ENCODE data around the gene GNS. TPM values are rescaled to one million over a fixed set of nuclear protein-coding genes. Genes with fewer than 3 reads are reported as not detected.
"Not testable (repeated sequence)": the region's sequence is repeated elsewhere in the genome, so short reads cannot be mapped to it uniquely, and the experiment has no call there.

Gene GNS
- 10 to 100 TPM; 19.1 to 89.2 (median 29.9) TPM for polyA plus RNA-seq

DNA sequence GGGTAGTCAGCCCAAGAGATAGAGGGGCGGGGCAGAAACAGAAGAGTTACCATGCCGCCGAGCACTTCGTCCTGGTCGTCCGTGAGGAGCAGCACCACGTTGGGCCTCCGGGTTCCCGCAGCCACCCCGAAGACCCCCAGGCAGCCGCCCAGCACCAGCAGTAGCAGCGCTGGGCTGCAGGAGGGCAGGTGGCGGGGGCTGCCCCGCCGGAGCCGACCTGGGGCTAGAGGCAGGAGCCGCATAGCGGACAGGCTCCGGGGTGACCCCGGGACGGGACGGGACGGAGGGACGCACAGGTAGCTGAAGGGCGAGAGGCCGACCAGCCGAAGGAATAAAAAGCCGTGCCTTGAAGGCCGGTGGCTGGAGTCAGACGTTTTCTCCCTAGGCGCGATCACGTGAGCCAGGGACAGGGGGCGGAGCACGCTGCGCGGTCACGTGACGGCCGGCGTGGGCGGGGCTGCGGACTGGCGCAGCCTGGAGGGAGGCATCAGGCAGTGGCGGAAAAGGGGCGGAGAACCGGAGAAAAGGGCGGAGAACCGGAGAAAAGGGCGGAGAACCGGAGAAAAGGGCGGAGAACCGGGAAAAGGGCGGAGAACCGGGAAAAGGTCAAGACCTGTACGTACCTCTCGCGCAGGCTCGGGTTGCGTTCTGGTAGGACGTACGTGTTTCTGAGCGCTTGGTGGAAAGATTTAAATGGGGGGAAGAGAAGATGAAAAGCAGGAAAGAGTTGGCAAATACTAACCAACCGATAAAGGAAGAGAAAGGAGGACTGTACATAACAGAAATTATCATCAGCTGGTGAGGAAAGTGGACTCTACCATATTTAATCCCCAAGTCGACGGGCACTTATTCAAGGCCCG, at the start of gene GNS:
TSS of gene GNS (minus strand) at position 372 of the 860 bp plus-strand sequence. CDS start at position 242, 130 bp downstream.
- H3K27ac ChIP-seq (ENCODE audit: low read depth, low read length) = no peak within 1 kb of the TSS
- WGBS, 3 donors = 0 to 1% (median 0%) methylated on average over 66 to 67 of the region's 67 CpGs

DNA sequence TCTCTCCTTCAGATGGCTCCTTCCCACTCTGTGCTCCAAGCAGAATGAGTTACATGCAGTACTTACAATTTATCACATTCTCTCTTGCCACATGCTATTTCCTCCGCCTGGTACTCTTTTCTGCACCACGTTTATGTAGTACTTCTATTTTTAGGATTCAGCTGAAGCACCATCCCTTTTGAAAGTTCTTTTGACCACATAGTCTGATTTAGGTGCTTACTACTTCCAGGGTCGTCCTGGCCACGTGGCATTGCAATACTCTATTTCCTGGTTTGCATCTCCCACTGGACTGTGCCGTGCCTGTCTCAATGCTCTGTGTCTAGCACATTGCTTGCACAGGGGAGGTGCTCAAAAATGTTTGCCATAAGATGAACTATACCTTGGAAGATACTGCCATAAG, 48.9 kb upstream of the GNS start:
- no peak overlapping the region for H3K27ac ChIP-seq (ENCODE audit: low read depth, low read length)
- 37 to 62% (median 48%) methylated on average over 5 of the region's 5 CpGs for WGBS, 3 donors

DNA sequence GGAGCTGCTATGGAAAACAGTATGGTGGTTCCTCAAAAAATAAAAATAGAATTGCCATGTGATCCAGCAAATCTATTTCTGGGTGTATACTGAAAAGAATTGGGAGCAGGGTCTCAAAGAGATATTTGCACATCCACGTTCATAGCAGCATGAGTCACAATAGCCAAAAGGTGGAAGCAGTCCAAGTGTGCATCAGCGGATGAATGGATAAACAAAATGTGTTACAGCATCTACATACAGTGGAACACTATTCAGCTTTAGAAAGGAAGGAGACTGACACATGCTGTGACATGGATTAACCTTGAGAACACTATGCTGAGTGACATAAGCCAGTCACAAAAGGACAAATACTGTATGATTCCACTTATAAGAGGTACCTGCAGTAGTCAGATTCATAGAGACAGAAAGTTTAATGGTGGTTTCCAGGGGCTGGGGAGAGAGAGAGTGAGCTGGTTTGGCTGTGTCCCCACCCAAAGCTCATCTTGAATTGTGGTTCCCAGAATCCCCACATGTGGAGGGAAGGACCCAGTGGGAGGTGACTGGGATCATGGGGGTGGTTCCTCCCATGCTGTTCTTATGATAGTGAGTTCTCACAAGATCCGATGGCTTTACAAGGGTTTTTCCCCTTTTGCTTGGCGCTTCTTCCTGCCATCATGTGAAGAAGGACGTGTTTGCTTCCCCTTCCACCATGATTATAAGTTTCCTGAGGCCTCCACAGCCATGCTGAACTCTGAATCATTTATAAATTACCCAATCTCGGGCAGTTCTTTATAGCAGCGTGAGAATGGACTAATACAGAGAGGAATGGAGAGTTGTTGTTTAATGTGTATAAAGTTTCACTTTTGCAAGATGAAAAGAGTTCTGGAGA, 47.6 kb upstream of the GNS start:
- WGBS, 3 donors = 72 to 83% (median 77%) methylated on average over 7 of the region's 7 CpGs
- H3K27ac ChIP-seq (ENCODE audit: low read depth, low read length) = no peak overlapping the region

DNA sequence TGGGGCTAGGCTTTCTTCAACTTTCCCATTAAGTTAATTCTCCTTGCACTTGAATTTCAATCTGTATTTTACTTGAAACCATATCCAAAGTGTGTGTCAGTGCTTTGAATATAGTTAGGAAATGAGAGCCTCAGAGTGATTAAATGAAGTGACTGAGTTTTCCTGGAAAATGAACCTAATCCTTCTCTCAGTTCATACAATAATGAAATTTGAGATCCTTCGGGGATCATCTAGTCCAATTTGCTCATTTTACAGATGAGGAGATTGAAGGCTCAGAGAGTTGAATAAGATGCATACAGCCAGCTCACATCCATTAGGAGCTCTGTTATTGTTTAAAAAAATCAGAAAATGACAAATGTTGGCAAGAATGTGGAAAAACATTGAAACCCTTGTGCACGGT, 47.0 kb upstream of the GNS start:
- 86 to 96% (median 89%) methylated on average over 2 of the region's 2 CpGs for WGBS, 3 donors
- no peak overlapping the region for H3K27ac ChIP-seq (ENCODE audit: low read depth, low read length)

DNA sequence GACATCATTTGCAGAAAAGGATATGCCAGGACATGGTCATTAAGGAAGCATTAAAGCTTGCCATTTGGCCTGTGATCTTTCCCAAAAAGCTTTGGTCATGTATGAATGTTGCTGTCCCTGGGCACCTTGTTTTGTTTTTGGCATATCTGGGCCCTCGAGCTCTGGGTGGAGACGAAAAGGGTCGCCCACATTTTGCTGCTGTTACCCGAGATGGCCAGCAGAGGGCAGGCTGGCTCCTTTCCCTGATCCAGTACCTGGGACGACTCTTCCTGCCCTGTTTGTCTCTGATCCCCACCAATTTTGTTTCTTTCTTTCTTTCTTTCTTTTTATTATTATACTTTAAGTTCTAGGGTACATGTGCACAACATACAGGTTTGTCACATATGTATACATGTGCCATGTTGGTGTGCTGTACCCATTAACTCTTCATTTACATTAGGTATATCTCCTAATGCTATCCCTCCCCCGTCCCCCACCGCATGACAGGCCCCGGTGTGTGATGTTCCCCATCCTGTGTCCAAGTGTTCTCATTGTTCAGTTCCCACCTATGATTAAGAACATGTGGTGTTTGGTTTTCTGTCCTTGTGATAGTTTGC, 43.1 kb upstream of the GNS start:
- WGBS, 3 donors = 33 to 42% (median 35%) methylated on average over 8 of the region's 8 CpGs
- H3K27ac ChIP-seq (ENCODE audit: low read depth, low read length) = not testable (repeated sequence)

DNA sequence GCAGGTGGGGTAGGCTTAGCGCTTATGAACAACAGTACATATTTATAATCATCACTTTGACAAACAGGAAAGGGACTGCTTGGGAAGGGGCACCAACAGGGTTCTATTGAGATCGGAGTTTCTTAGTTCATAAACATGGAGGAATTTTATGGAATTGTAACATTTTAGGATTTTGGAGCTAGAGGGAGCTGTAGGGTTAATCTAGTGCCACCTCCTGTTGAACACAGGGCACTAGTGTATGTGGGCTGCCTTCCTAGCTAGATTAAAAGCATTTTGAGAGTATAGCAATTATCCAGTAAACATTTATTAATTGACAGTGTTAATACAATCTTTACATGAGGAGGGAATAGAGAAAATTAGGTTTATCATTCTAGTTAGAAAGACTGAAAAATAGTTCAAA, 42.2 kb upstream of the GNS start:
- WGBS, 3 donors = 72 to 87% (median 77%) methylated on average over 2 of the region's 2 CpGs
- H3K27ac ChIP-seq (ENCODE audit: low read depth, low read length) = no peak overlapping the region

DNA sequence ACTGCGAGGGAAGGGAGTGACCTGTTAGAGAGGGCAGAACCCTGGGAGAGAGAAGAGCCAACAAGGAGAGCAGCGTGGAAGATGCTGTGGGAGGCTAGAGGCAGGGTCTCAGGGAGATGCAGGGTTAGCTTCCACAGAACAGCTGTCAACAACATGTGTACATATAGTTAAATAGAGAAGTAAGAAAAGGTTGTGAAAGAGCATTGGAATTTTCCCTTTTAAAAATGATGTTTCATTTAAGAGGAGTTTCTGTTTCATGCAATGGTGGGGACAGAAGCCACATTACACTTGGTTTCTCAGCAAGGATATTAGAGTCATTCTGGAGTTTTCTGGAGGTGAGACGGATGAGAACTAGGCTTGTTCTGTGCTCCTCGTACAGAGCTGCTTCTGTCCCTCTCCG, 41.4 kb upstream of the GNS start:
- H3K27ac ChIP-seq (ENCODE audit: low read depth, low read length) = no peak overlapping the region
- 79 to 90% (median 84%) methylated on average over 5 of the region's 5 CpGs for WGBS, 3 donors

DNA sequence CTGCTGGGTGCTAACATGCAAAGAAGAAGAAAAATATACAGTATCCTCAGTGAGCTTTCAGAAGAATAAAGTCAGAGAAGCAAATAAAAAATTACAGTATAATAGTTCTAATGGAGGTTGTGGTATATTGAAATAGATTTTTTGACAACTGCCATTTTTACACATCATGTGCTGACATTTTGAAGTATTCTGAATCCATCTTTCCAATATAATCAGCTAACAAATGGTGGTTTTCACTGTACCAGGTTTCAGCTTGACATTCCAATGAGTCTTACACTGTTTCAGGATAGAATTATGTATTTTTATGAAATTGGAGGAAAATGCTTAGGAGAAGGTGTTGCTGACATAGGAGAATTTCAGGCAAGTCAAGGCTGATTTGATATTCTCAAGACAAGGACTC, 39.0 kb upstream of the GNS start:
- H3K27ac ChIP-seq (ENCODE audit: low read depth, low read length) = no peak overlapping the region

DNA sequence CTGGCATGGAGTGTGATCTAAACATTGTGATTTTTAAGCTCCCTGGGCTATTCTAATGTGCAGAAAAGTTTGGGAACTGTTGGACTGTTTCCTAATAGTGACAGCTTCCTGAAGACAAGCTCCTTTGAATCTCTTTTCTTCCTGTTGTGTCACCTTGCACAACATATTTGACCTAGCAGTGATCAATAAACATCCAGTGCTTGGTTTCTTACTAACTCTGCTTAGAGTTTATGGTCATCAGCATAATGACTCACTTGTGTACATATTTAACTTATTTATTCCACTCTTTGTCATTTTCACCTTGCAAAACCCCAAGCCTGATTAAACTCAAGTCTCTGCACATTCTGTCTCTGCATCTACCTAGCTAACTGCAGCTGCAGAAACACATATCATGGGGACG, 38.0 kb upstream of the GNS start:
- WGBS, 3 donors = 46 to 86% (median 84%) methylated on average over 1 of the region's 1 CpG
- H3K27ac ChIP-seq (ENCODE audit: low read depth, low read length) = no peak overlapping the region

DNA sequence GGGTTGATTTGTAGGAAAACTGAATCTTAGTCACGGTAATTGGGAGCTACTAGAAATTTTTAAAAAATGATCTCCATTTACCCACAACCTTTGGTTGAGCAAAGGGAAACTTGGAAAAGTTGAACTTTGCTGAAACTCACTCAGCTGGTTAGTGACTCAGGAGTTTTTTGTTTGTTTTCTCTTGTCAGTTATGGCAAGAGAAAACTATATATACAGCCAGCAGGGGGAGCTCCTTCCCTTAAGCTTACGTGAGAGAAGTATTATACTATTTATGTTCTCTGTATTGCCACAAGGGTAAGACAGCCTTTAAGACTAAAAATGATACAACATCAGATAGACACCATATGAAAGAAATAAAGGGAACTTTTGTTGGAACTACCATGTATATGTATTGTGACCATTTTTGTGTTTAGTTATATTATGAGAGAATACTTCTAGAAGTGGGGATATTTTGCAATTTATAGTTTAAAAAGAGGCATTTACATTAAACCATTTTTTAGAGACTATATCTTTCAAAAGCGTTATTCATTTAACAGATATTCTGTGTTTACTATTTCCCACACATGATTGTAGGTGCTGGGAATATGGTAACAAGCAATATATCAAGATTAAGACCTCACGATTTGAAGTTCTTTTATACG, 37.1 kb upstream of the GNS start:
- no peak overlapping the region for H3K27ac ChIP-seq (ENCODE audit: low read depth, low read length)
- 28 to 59% (median 58%) methylated on average over 5 of the region's 5 CpGs for WGBS, 3 donors

DNA sequence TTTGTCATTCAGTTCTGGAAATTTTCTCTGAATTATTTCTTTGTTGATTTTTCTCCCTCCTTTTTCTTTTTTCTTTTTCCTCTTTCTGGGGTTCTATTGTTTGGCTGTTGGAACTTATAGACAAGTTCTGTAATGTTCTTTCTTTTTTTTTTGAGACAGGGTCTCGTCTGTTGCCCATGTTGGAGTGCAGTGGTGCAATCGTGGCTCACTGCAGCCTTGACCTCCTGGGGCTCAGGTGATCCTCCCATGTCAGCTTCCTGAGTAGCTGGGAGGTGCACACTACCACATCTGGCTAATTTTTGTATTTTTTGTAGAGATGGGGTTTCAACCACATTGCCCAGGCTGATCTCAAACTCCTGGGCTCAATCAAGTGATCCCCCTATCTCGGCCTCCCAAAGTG, 35.1 kb upstream of the GNS start:
- WGBS, 3 donors = 74 to 77% (median 74%) methylated on average over 3 of the region's 3 CpGs

DNA sequence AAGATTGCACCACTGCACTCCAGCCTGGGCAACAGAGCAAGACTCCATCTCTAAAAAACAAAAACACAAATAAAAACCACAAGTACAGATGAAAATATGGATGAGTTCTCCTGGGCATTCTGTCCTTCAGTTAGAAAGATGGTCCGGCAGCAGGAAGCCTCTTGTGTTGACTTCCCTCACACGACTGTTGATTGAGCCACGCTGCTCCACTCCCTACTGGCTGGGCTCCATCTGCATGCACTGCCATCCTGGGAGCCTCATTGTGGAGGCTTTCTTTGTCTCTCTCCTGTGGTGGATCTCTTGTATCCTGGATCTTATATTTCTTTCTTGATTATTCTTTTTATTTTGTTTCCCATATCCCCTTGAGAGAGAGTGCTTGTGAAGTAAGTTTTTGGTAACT, 34.4 kb upstream of the GNS start:
- no peak overlapping the region for H3K27ac ChIP-seq (ENCODE audit: low read depth, low read length)
- 44 to 72% (median 59%) methylated on average over 3 of the region's 3 CpGs for WGBS, 3 donors

More for the DNA sequence above, 35.1 kb upstream of the GNS start:
- H3K27ac ChIP-seq (ENCODE audit: low read depth, low read length) = no peak overlapping the region

DNA sequence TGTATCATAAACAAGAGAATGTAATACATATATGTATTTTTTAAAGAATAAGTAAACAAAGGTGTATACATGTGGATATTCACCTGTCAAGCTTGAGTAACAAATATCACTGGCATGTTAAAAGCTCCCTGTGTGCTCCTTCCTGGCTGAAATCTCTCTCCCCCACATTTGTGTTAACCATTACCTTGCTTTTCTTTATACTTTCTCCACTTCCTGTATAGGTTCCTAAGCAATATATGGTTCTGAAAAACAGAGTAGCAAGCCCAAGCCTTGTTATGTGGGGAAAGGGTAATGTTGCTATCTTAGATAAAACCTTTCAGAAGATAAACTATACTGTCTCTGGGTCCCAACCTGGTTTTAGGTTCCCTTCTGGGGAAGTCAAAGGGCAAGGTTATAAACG, 32.9 kb upstream of the GNS start:
- WGBS, 3 donors = 76 to 83% (median 78%) methylated on average over 1 of the region's 1 CpG
- H3K27ac ChIP-seq (ENCODE audit: low read depth, low read length) = no peak overlapping the region

DNA sequence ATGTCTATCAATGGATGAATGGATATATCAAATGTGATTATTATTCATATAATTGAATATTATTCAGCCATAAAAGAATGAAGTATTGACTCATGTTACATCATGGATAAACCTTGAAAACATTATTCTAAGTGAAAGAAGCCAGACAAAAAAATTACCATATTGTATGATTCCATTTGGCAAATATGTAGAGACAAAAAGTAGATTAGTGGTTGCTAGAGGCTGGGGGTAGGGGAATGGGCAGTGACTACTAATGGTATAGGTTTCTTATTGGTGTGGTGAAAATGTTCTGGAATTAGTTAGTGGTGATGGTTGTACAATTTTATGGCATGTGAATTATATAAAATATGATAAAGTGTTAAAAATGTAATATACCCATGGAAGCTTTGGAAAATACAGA, 31.8 kb upstream of the GNS start:
- H3K27ac ChIP-seq (ENCODE audit: low read depth, low read length) = no peak overlapping the region

DNA sequence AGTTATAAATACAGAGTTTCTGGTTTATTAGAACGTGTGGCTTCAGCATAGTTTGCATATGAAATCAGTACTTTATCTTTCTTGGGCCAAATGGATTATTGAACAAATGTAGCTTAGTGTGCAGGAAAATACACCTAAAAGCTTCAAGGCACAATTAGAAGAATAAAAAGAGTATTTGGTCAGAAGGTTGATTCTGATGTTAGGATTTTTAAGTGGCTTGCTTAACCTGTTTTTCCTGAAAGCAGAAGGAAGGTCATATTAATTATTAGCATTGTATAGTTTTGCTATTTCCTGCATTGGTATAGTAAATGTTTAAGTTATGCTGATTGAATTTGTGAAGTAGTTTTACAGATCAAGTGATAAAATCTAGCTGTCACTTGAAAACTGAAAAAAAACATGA, 31.0 kb upstream of the GNS start:
- 29 to 77% (median 71%) methylated on average over 1 of the region's 1 CpG for WGBS, 3 donors

DNA sequence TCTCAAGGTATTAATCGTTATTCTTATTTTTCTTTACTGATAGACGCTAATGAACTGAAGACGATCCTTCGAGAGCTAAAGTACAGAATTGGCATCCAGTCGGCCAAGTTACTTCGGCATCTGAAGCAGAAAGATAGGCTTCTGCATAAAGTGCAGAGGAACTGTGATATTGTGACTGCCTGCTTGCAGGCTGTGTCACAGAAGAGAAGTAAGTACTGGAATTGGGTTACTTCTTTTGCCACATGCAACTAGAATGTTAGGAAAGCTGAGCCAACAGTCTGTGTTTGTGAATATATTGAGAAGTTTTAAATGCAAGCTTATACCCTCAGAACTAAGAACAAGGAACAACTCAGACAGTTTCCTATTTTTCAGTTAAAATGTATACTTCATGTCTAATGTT, 26.6 kb upstream of the GNS start:
- H3K27ac ChIP-seq (ENCODE audit: low read depth, low read length) = no peak overlapping the region
- 70 to 96% (median 94%) methylated on average over 6 of the region's 6 CpGs for WGBS, 3 donors

More for the DNA sequence above, 31.0 kb upstream of the GNS start:
- H3K27ac ChIP-seq (ENCODE audit: low read depth, low read length) = no peak overlapping the region

DNA sequence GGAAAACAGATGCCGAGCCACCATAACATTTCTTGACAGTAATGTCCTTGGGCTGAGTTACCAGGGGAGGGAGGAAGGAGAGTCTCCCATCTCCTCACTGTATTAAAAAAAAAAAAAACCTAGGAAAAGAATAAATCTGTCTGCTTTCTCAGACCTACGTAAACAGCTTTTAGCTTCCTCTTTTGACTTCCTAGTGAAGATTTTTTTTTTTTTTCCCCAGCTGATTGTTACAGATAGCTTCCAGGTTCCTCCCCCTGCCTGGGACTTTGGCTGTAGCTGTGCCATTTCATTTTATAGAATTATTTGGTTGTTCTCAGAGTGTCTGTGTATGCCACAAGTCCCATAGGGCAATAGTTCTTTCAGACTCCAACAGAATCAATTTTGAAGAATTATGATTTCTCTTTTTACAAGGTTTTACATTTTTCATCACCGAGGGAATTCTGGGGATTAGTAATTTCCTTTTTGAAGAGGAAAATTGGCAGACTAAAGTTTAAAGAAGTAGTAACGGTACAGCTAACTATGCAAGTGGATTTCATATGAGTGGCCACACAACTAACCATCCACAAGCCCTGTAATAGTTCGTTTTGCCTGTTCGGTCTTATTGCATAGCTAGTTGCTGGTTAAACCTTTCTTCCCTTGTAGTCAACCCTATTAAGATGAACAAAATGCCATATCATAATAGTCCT, 23.1 kb upstream of the GNS start:
- H3K27ac ChIP-seq (ENCODE audit: low read depth, low read length) = no peak overlapping the region
- WGBS, 3 donors = 11 to 26% (median 24%) methylated on average over 6 of the region's 6 CpGs

All from adipose tissue (tissue), 3 donors.